Naive thymus-derived CD4-positive, alpha-beta T cell (primary cell): ENCODE measurements around the gene ACOXL. TPM values are rescaled to one million over a fixed set of nuclear protein-coding genes. Genes with fewer than 3 reads are reported as not detected.

Experiments used
- ATAC-seq: fragments of 150-1000 bp; cut with Tn5 transposase; 2 replicates; pipeline ENCODE4 v1.10.0; 2021; ENCODE audit warnings: mild to moderate bottlenecking, moderate library complexity
- CTCF ChIA-PET: fragments of 350-600 bp; sonication (Branson Sonifier 250); formaldehyde crosslinking; loops from one replicate; lab custom pipeline; 2021; ENCODE audit warnings: antibody characterized with exemption; lab: Charles Lee
- POLR2A ChIA-PET: fragments of 350-600 bp; sonication (Branson Sonifier 250); formaldehyde crosslinking; loops from one replicate; lab custom pipeline; 2021; ENCODE audit warnings: antibody characterized with exemption, inconsistent platforms; lab: Charles Lee
- DNase-seq, 9 donors: peaks; one replicate each; pipeline versions ENCODE4 v3.0.0 to v3.0.0-alpha.2; 2020 to 2022; ENCODE audit warnings: mixed read lengths in 1 of 9
- H3K27ac ChIP-seq: one replicate; pipeline ENCODE4 v1.7.0; 2013; ENCODE audit warnings: mild to moderate bottlenecking, low read depth, low read length, moderate library complexity
- H3K27me3 ChIP-seq, 2 donors: one replicate each; pipeline ENCODE4 v1.7.0; 2013; ENCODE audit warnings: low read length in 2 of 2, mild to moderate bottlenecking in 2 of 2, moderate library complexity in 2 of 2; ENCODE audit not compliant: control insufficient read depth in 2 of 2, insufficient read depth in 2 of 2
- H3K36me3 ChIP-seq, 3 experiments: 1 replicate in 2 of 3; 2 replicates in 1 of 3; pipeline ENCODE4 v1.7.0; 2013; ENCODE audit warnings: low read length in 3 of 3, mild to moderate bottlenecking in 3 of 3, moderate library complexity in 1 of 3; ENCODE audit not compliant: insufficient read depth in 3 of 3, control insufficient read depth in 2 of 3
- H3K4me1 ChIP-seq, 2 donors: one replicate each; pipeline ENCODE4 v1.7.0; 2013; ENCODE audit warnings: low read length in 2 of 2, mild to moderate bottlenecking in 2 of 2, moderate library complexity in 1 of 2; ENCODE audit not compliant: control insufficient read depth in 2 of 2, insufficient read depth in 2 of 2
- H3K4me3 ChIP-seq: 2 replicates; pipeline ENCODE4 v1.7.0; 2013; ENCODE audit warnings: mild to moderate bottlenecking, low read length
- H3K9me3 ChIP-seq, 3 experiments: 1 replicate in 2 of 3; 2 replicates in 1 of 3; pipeline ENCODE4 v1.7.0; 2013; ENCODE audit warnings: low read length in 3 of 3; ENCODE audit not compliant: control insufficient read depth in 2 of 3
- H3K27ac Mint-ChIP-seq, 9 donors: one replicate each; pipeline ENCODE4 v1.8.0; 2020 to 2022; ENCODE audit warnings: mixed read lengths in 9 of 9, mild to moderate bottlenecking in 8 of 9, moderate library complexity in 5 of 9, inconsistent platforms in 2 of 9
- H3K27me3 Mint-ChIP-seq, 5 donors: one replicate each; pipeline ENCODE4 v1.8.0; 2021 to 2022; ENCODE audit warnings: mixed read lengths in 5 of 5, mild to moderate bottlenecking in 1 of 5
- H3K36me3 Mint-ChIP-seq, 5 donors: one replicate each; pipeline ENCODE4 v1.8.0; 2020 to 2022; ENCODE audit warnings: mixed read lengths in 5 of 5, mild to moderate bottlenecking in 3 of 5, inconsistent platforms in 1 of 5
- H3K4me1 Mint-ChIP-seq, 7 donors: one replicate each; pipeline ENCODE4 v1.8.0; 2020 to 2022; ENCODE audit warnings: mixed read lengths in 7 of 7, mild to moderate bottlenecking in 3 of 7, inconsistent platforms in 1 of 7
- H3K4me3 Mint-ChIP-seq, 10 donors: one replicate each; pipeline ENCODE4 v1.8.0; 2020 to 2022; ENCODE audit warnings: mild to moderate bottlenecking in 10 of 10, mixed read lengths in 10 of 10, moderate library complexity in 6 of 10, inconsistent platforms in 2 of 10
- H3K9me3 Mint-ChIP-seq, 11 donors: one replicate each; pipeline ENCODE4 v1.8.0; 2020 to 2022; ENCODE audit warnings: mixed read lengths in 11 of 11, mild to moderate bottlenecking in 4 of 11, inconsistent platforms in 1 of 11, moderate library complexity in 1 of 11
- intact Hi-C, 2 donors: fragments of 100-400 bp; cut with micrococcal nuclease; formaldehyde crosslinking; loops; one replicate each; pipeline ENCODE4 v1.15.1; 2023
- polyA plus RNA-seq, 2 donors: library from polyadenylated mRNA; unstranded; fragments of 300-500 nt; fragmentation: Illumina TruSeq; gene quantifications; one replicate each; pipeline ENCODE4 v1.2.3, GENCODE V29; 2021
- total RNA-seq, 6 experiments: library from RNA in 5 of 6; stranded (reverse) in 5 of 6; gene quantifications; 1 replicate in 5 of 6; 2 replicates in 1 of 6; pipeline ENCODE4 v1.2.3 and lab custom pipeline; 2021 to 2026

The ACOXL gene
- total and polyA plus RNA-seq, 7 experiments from 2014 or later: 0.29 TPM; not detected in 6

- H3K36me3 ChIP-seq: peaks cover 0 to 14% (median 4%) of the 10 kb centered on the region in 3 experiments
These were observed 423.2 kb downstream of the ACOXL start for GRCh38 chr2:111155610-111156009.

GRCh38 chr2:111156529-111156928 lies 424.2 kb downstream of the ACOXL start:
- POLR2A ChIA-PET: no interaction called here
- Mint-ChIP-seq H3K4me3 (peak overlapping the region in 4 of 10 donors; percentile 27 to 54 (median 42)), H3K36me3 (peaks cover 9 to 65% (median 16%) of the 10 kb centered on the region in 5 donors), H3K4me1 (peaks cover 12 to 59% (median 48%) of the 10 kb centered on the region in 7 donors), H3K9me3 (no peaks in the 10 kb centered on the region), H3K27me3 (peaks cover 0 to 9% (median 0%) of the 10 kb centered on the region in 5 donors), H3K27ac (peak overlapping the region in 8 of 9 donors; percentile 16 to 94 (median 76))
- CTCF ChIA-PET: no interaction called here
- DNase-seq (no peak), ATAC-seq (no peak)
- Histone ChIP-seq H3K27ac (peak overlapping the region; percentile 23), H3K4me1 (peaks cover 0 to 17% of the 10 kb centered on the region in 2 donors), H3K27me3 (no peaks in the 10 kb centered on the region), H3K36me3 (peaks cover 0 to 12% (median 4%) of the 10 kb centered on the region in 3 experiments), H3K9me3 (no peaks in the 10 kb centered on the region), H3K4me3 (no peak overlapping the region)
- intact Hi-C loops: loop anchor here in 1 of 2 donors (5.0 kb wide), 1 partner anchor 39 kb away; no protein-coding TSS in a partner anchor

More at GRCh38 chr2:111155610-111156009, 423.2 kb downstream of the ACOXL start:
- Histone ChIP-seq H3K9me3 (no peaks in the 10 kb centered on the region), H3K4me1 (peaks cover 0 to 17% of the 10 kb centered on the region in 2 donors), H3K4me3 (no peak overlapping the region), H3K27ac (no peak overlapping the region), H3K27me3 (no peaks in the 10 kb centered on the region)
- ATAC-seq (no peak), DNase-seq (no peak)
- Mint-ChIP-seq H3K36me3 (peaks cover 9 to 68% (median 20%) of the 10 kb centered on the region in 5 donors), H3K4me3 (no peak overlapping the region), H3K27ac (peak overlapping the region in 2 of 9 donors; percentile 2 to 46), H3K4me1 (peaks cover 12 to 54% (median 45%) of the 10 kb centered on the region in 7 donors), H3K9me3 (no peaks in the 10 kb centered on the region), H3K27me3 (peaks cover 0 to 9% (median 0%) of the 10 kb centered on the region in 5 donors)
- ChIA-PET CTCF (no interaction called here), POLR2A (no interaction called here)
- intact Hi-C loops: loop anchor here in 1 of 2 donors (5.0 kb wide), 1 partner anchor 38 kb away; no protein-coding TSS in a partner anchor

GRCh38 chr2:111157071-111157661 lies 424.8 kb downstream of the ACOXL start:
- Histone ChIP-seq H3K27me3 (no peaks in the 10 kb centered on the region), H3K4me3 (no peak overlapping the region), H3K4me1 (peaks cover 0 to 19% of the 10 kb centered on the region in 2 donors), H3K27ac (peak overlapping the region; percentile 41), H3K36me3 (peaks cover 0 to 6% (median 0%) of the 10 kb centered on the region in 3 experiments), H3K9me3 (no peaks in the 10 kb centered on the region)
- ATAC-seq (peak; percentile 72), DNase-seq (peak in 6 of 9 donors; percentile 15 to 50 (median 26))
- Mint-ChIP-seq H3K9me3 (no peaks in the 10 kb centered on the region), H3K27me3 (peaks cover 0 to 9% (median 0%) of the 10 kb centered on the region in 5 donors), H3K4me1 (peaks cover 16 to 66% (median 52%) of the 10 kb centered on the region in 7 donors), H3K4me3 (peak overlapping the region in 6 of 10 donors; percentile 27 to 54 (median 48)), H3K36me3 (peaks cover 9 to 63% (median 12%) of the 10 kb centered on the region in 5 donors), H3K27ac (peak overlapping the region in 8 of 9 donors; percentile 46 to 94 (median 76))
- CTCF ChIA-PET: no interaction called here
- intact Hi-C loops: loop anchor here in 1 of 2 donors (5.0 kb wide), 1 partner anchor 40 kb away; no protein-coding TSS in a partner anchor
- POLR2A ChIA-PET: interaction anchor here (1.2 kb wide), 1 partner anchor 37 kb away, joined by 4 read pairs; the partner anchor contains the start of gene BCL2L11

GRCh38 chr2:111157798-111158197 lies 425.4 kb downstream of the ACOXL start:
- DNase-seq: no peak
- ATAC-seq: peak; percentile 24
- Mint-ChIP-seq H3K4me3 (peak overlapping the region in 2 of 10 donors; percentile 27 to 54), H3K36me3 (peaks cover 9 to 65% (median 16%) of the 10 kb centered on the region in 5 donors), H3K27me3 (peaks cover 0 to 9% (median 0%) of the 10 kb centered on the region in 5 donors), H3K27ac (peak overlapping the region in 5 of 9 donors; percentile 70 to 94 (median 78)), H3K4me1 (peaks cover 22 to 72% (median 58%) of the 10 kb centered on the region in 7 donors), H3K9me3 (no peaks in the 10 kb centered on the region)
- Histone ChIP-seq H3K27ac (no peak overlapping the region), H3K9me3 (no peaks in the 10 kb centered on the region), H3K36me3 (no peaks in the 10 kb centered on the region), H3K4me1 (peaks cover 0 to 24% of the 10 kb centered on the region in 2 donors), H3K4me3 (no peak overlapping the region), H3K27me3 (no peaks in the 10 kb centered on the region)
- ChIA-PET CTCF (no interaction called here), POLR2A (interaction anchor here (1.2 kb wide), 1 partner anchor 38 kb away, joined by 4 read pairs; the partner anchor contains the start of gene BCL2L11)
- intact Hi-C loops: loop anchor here in 1 of 2 donors (5.0 kb wide), 1 partner anchor 40 kb away; no protein-coding TSS in a partner anchor

- ChIA-PET POLR2A (no interaction called here), CTCF (no interaction called here)
- ATAC-seq (no peak), DNase-seq (no peak)
- peaks cover 0 to 9% (median 0%) of the 10 kb centered on the region in 5 donors for H3K27me3 Mint-ChIP-seq
- no peaks in the 10 kb centered on the region for H3K9me3 Mint-ChIP-seq
- Histone ChIP-seq H3K27ac (no peak overlapping the region), H3K4me1 (peaks cover 0 to 24% of the 10 kb centered on the region in 2 donors), H3K4me3 (no peak overlapping the region), H3K27me3 (no peaks in the 10 kb centered on the region), H3K9me3 (no peaks in the 10 kb centered on the region), H3K36me3 (peaks cover 0 to 5% (median 0%) of the 10 kb centered on the region in 3 experiments)
- peaks cover 27 to 70% (median 59%) of the 10 kb centered on the region in 7 donors for H3K4me1 Mint-ChIP-seq
- H3K4me3 Mint-ChIP-seq: no peak overlapping the region
- H3K27ac Mint-ChIP-seq: no peak overlapping the region
- peaks cover 4 to 59% (median 12%) of the 10 kb centered on the region in 5 donors for H3K36me3 Mint-ChIP-seq
- intact Hi-C loops: loop anchor here in 1 of 2 donors (5.0 kb wide), 1 partner anchor 42 kb away; no protein-coding TSS in a partner anchor
These were observed 427.3 kb downstream of the ACOXL start for GRCh38 chr2:111159641-111160040.

- no peak for ATAC-seq
- DNase-seq: no peak
- Histone ChIP-seq H3K27me3 (no peaks in the 10 kb centered on the region), H3K36me3 (peaks cover 0 to 8% (median 5%) of the 10 kb centered on the region in 3 experiments), H3K4me3 (no peak overlapping the region), H3K9me3 (no peaks in the 10 kb centered on the region), H3K27ac (no peak overlapping the region), H3K4me1 (peaks cover 0 to 24% of the 10 kb centered on the region in 2 donors)
- Mint-ChIP-seq H3K27ac (no peak overlapping the region), H3K36me3 (peaks cover 12 to 59% (median 15%) of the 10 kb centered on the region in 5 donors), H3K9me3 (no peaks in the 10 kb centered on the region), H3K4me1 (peaks cover 27 to 59% (median 48%) of the 10 kb centered on the region in 7 donors), H3K27me3 (peaks cover 0 to 9% (median 0%) of the 10 kb centered on the region in 5 donors), H3K4me3 (no peak overlapping the region)
- ChIA-PET POLR2A (no interaction called here), CTCF (no interaction called here)
- intact Hi-C loops: no loop called here
These were observed 428.4 kb downstream of the ACOXL start for GRCh38 chr2:111160758-111161157.
